DMS114 treated with DMSO at 0.1 percent for 48 hours (cell line): Measurements from ENCODE around the gene MYCN.
"Not testable (repeated sequence)": the region's sequence is repeated elsewhere in the genome, so short reads cannot be mapped to it uniquely, and the experiment has no call there.

Source experiments
- DNase-seq: peaks from one replicate; lab custom pipeline; 2025; ENCODE audit not compliant: unreplicated experiment; lab: John Stamatoyannopoulos, UW

Gene MYCN

GRCh38 chr2:15956751-15957736 lies 16.7 kb downstream of the MYCN start:
- DNase-seq: no peak

DNA sequence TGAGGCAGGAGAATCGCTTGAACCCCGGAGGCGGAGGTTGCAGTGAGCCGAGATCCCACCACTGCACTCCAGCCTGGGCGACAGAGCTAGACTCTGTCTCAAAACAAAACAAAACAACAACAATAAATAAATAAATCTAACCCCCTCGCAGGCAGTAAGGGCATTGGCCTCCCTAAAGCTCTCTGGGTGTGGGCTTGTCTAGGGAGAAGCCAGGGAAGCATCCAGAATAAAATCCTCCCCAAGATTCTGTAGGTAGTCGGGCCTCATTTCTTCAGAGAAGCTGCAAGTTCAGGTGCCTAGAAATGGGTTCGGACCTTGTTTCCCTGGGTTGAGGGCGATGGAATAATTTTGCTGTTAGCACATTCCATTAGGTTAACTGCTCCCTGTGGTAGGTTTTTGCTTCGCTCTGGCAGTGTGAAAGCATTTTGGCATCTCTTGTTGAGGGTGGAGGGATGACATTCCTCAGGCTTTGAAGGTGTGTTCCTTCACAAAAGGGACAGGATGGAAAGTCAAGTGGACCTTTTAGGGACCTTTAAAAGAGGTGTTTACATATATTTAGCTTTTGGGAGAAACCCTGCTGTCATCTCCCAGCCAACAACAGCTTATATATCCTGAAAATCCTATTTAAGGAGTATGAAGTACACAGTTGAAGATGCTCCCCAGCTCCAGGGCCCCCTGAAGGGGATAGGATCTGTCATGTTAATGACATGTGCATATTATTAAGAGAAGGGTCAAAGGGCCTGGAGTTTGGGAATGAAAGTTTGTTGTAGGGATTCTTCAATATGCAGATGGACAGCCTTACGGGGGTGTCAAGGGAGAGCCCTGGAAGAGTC lies 17.7 kb downstream of the MYCN start:
- no peak for DNase-seq

GRCh38 chr2:15959331-15960153 lies 19.2 kb downstream of the MYCN start:
- no peak for DNase-seq

GRCh38 chr2:15960154-15960520 lies 19.8 kb downstream of the MYCN start:
- not testable (repeated sequence) for DNase-seq

GRCh38 chr2:15963109-15963976 lies 23.0 kb downstream of the MYCN start:
- not testable (repeated sequence) for DNase-seq

GRCh38 chr2:15963977-15964670 lies 23.8 kb downstream of the MYCN start:
- no peak for DNase-seq

GRCh38 chr2:15964936-15965563 lies 24.7 kb downstream of the MYCN start:
- DNase-seq: no peak

DNA sequence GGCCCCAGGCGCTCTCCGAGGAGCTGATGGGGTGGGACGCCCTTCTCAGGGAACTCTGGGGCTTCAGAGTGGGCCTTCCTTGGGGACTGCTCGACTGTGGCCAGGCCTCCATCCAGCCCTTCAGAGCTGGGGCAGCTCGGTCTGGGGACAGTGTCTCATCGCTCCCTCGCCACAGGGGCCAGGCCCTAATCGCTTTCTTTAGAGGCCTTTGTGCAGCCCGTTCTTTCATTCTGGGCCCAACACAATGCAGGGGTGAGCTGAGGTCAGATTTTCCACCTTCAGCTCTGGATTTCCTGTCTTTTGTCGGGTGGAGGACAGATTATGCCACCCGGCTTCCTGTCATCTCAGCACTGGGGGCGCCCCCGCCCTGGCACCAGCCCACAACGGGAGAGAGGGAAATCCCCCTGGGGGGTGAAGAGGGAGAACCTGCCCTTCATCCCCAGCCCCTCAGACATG lies 25.2 kb downstream of the MYCN start:
- no peak for DNase-seq

DNA sequence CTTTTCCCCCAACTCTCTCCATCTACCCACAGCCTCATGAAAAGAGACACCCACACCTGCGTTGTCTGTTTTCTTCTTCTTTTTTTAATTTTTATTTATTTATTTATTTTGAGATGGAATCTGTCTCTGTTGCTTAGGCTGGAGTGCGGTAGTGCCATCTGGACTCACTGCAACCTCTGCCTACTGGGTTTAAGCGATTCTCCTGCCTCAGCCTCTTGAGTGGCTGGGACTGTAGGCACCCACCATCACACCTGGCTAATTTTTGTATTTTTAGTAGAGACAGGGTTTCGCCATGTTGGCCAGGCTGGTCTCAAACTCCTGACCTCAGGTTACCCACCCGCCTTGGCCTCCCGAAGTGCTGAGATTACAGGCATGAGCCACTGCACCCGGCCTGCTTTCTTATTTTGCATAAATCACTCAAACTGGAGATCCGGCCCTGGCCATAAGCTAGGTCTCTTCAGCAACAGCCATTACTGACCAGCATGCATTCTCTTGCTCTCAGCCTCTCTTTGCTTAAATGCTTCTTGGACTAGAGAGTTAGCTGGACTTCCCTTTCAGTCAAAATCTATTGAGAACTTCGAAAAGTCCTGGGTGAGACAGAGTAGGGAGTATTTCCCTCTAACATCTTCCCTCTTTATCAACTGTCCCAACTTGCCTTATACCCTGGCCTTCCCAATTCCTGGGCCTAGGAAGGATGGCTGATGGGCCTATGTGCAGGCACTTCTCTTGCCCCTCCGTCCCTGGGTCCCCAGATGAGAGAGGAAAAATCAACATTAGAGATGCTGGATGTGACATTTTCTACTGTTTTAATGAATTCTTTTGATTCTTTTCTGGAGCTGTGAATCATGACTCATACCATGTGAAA lies 27.3 kb downstream of the MYCN start:
- no peak for DNase-seq

GRCh38 chr2:15968280-15969178 lies 28.2 kb downstream of the MYCN start:
- DNase-seq: no peak

- no peak for DNase-seq
Observed at GRCh38 chr2:15969214-15969613, 28.9 kb downstream of the MYCN start.

GRCh38 chr2:15970701-15971100 lies 30.4 kb downstream of the MYCN start:
- DNase-seq: no peak

DNA sequence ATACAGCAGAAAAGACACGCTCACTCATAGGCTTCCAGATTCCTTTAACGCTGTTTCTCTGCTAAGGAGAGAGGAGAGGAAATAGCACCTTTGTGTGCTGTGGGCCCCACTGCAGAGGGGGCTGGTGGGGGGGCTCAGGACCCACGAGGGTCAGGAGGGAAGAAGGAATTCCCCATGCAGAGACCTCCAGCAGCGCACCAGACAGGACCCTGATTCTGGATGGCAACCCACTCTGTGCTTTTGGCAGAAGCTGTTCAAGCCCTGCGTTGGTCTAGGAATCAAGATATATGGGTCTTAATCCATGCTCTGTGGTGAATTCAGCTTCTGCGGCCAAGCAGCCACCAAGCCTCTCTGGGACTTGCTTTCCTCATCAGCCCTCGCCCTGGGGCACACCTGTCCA lies 31.0 kb downstream of the MYCN start:
- no peak for DNase-seq

- DNase-seq: no peak
Observed at GRCh38 chr2:15971831-15972522, 31.6 kb downstream of the MYCN start.

GRCh38 chr2:15973481-15974401 lies 33.4 kb downstream of the MYCN start:
- DNase-seq: no peak
